ENCODE measurements around the gene HOTAIR.

HOTAIR gene

GRCh38 chr12:53998110-53998899 lies 23.6 kb upstream of the HOTAIR start:
- no peak for DNase-seq

DNA sequence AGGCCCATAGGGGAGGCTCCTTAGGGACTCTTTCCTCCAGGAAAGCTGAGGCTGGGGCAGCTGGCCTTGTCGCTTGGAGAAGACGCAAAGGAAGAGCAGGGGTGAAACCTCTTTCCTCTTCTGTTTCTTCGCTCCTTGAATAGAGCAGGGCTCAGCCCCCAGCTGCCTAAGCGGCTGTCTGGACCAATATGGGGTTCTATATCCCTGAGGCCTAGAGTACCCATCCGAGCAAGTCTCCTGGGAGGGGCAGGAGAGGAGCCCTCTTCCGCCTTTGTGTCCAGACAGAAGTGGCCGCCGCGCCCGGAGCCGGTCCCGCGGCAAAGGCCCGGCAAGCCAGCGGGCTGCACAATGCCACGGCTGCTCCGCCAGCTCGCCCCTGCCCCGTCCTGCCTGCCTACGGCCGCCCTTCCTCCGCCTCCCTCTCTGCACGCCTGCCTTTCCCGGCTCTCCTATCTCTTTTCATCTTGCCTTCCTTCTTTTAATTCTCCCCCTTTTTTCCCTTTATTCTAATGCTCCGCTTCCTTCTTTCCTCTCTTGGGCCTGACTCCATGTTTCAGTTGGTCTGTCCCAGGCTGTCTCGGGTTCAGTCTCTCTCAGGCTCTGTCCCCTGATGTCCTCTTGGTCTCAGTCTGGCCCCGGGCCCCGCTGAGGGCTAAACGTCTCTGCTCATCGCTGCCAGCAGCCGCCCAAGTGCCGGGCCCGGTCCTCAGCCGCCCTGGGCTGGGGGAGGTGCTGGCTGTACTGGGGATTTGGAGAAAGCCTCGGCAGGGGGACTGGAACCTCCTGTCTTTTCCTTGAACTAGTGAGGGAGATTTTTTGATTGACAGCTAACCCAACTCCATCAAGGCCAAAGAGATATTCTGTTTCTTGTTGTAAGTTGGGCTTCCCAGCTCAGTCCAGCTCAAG lies 22.7 kb upstream of the HOTAIR start:
- no peak for DNase-seq

DNA sequence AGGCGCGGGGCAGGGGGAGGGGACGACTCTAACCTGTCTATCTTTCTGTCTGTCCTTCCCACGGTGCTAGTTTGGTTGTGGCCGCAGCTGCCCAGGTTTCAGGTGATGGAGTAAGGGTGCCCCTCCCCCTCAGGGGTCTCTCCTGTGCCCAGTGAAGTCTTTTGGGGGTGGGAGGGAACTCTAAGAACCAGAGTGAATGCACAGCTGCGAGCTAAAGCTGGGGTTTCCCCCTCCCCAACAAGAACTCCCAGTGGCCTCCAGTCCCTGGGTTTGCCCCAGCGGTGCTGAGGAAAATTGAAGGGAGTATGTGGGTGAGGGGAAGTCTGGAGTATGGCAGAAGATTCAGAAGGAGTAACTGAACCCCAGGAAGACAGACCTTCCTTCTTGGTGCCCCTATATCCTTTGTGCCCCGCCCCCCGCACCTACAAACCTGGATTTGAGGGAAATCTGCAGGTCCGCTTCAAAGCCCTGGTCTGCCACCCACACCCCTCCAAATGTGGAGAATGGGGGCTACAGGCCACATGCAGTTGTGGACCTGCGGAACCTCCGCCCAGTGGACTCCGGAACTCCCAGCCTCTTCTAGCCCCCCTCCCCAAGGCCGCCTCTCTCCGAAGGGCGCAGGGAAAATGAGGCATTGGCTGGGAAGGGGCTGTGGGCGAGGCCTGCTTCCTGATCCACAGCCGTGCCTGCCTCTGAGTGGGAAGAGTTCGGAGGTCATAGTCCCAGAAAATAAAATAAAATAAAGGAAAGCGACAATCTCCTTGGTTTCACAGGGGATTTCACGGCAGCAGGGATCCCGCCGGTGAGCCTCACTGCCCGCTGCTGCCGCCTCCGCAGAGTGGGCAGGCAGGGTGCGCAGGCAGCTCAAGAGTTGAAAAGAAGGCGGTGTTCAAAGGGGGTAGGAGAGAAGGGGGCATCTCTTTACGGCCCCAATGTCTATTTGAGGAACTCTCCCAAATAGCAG lies 21.8 kb upstream of the HOTAIR start:
- no peak for DNase-seq

GRCh38 chr12:53995378-53996239 lies 20.9 kb upstream of the HOTAIR start:
- no peak for DNase-seq

- no peak for DNase-seq
Measured at GRCh38 chr12:53995002-53995377, 20.2 kb upstream of the HOTAIR start.

GRCh38 chr12:53994264-53995001 lies 19.7 kb upstream of the HOTAIR start:
- DNase-seq = no peak

DNA sequence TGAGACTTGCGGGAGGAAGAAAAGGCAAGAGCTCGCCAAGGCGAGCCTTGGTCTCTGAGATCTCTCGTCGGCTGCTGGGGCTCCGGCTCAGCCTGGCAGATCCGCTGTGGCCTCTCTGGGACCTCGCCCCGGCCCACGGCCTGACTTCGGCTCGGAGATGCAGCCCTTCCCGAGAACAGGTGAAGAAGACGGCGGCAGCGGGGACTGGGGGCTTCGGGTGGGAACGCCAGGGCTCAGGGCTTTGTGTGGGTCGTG lies 19.2 kb upstream of the HOTAIR start:
- no peak for DNase-seq

DNA sequence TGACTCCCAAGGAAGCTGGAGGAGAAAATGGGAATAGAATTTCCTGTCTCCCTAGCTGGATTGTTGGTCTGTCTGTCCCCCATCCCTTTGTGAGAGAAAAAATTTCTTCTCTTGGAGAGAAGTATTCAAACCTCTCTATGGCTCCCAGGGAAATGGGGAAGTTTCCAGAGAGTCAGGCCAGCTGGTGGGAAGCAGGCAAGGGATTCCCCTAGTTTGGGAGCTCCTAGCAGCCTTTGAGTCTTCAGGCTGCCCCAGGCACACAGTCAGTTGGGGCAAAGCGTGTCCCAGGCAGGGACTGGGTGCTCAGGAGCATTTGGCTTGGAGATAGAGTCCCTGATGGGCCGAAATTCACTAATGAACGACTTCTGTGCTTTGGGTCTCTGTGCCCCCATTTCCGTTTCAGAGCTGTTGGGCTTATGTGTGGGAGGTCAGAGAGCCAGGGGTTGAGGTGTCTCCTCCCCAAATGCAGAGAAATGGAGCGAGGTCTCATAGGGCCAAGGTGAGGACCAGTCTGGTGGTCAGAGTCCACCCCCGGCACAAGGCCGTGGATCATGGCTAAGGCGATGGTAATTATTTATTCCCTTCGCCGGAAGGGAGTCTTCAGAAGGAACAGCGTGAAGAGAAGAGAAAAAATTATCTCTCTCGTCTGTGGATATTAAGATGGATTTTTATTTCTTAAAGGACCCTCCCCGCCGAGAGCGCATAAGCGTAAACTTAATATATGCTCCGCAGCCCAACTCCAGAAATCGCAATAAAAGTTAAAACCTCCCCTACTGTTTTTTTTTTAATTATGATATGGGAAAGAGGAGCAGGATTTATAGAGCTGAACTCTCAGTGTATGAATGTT lies 18.6 kb upstream of the HOTAIR start:
- no peak for DNase-seq

GRCh38 chr12:53992377-53992889 lies 17.7 kb upstream of the HOTAIR start:
- no peak for DNase-seq

DNA sequence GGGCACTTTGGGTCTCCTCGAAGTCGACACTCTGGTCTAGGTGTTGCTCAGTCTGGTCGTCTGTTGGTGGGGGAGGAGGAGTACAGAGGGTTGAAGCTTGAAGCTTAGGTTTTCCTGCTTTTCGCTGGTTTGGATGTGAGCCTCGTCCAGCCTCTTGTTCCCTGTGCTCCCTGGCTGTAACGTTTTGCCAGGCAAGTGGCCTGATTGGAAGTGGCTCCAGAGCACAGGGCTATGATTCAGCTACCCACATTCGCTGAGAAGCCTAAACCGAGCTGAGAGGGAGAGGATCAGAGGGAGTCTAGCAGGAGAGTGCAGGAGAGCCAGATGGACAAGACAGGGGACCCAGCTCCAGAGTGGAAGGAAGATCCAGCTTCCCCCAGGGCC lies 16.3 kb upstream of the HOTAIR start:
- DNase-seq = no peak

- no peak for DNase-seq
Measured at GRCh38 chr12:53990311-53991076, 15.7 kb upstream of the HOTAIR start.

DNA sequence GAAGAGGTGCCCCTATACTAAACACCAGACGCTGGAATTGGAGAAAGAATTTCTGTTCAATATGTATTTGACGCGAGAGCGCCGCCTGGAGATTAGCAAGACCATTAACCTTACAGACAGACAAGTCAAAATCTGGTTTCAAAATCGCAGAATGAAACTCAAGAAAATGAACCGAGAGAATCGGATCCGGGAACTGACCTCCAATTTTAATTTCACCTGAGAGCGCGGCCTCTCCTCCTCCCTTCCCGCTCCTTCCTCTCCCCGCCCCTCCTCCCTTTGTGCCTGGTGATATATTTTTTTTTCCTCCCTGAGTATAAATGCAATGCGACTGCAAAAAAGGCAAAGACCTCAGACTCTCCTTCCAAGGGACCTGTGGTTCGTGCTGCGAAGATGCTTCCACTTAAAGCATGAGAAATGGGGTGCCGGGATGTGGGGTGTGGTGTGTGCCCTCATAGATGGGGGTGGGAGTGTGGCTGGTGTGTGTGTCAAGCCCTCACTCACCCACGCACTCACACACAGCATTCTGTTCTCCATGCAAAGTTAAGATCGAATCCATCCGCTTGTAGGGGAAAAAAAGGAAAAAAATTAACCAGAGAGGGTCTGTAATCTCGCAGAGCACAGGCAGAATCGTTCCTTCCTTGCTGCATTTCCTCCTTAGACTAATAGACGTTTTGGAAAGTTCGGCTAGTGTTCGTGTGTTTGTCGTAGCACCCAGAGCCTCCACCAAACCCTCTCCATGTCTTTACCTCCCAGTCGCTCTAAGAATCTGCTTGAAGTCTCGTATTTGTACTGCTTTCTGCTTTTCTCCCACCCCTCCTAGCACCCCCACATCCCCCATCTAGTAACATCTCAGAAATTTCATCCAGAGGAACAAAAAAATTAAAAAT lies 14.7 kb upstream of the HOTAIR start:
- no peak for DNase-seq

GRCh38 chr12:53988541-53989226 lies 13.9 kb upstream of the HOTAIR start:
- DNase-seq = no peak

- no peak for DNase-seq
Measured at GRCh38 chr12:53987787-53988230, 13.1 kb upstream of the HOTAIR start.

- DNase-seq = no peak
Measured at GRCh38 chr12:53986686-53987483, 12.1 kb upstream of the HOTAIR start.

DNA sequence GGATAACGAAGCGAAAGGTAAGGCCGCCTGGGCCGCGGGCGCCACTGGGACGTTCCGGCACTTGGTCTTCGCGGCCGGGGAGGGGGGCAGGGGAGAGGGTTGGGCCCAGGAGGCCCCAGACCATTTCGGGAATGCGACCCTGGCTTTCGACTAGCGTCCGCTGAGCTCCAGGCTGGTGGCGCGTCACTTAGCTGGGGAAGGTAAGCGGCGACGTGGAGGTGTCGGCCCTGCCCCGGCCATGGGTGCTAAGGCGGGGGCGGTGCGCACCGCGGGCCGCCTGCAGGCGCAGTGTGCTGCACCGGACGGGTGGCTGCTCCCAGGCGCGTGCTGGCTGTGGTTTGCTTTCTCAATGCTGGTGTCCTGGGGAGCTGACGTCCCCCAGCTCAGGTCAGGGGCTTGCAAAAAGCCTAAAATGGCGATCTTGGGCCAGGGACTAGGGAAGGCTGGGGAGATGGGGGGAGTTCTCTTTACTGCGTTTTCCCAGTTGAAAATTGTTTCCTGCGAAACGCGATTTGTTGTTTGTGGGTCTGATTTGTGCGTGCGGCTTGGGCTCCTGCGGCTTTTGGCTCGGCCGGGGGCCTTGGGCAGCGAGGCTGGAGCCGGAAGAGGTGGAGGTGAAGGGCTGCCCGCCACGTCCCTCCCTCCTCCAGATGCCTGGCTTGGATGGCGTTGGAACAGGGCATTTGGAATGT lies 11.4 kb upstream of the HOTAIR start:
- peak; percentile 60 for DNase-seq

Measured in EL (cell line).